SH-SY5Y (cell line): Measurements from ENCODE around the gene ATP6V1G3.

Experiments used
- GATA2 ChIP-seq: IDR thresholded peaks from 2 replicates; pipeline ENCODE4 v1.6.1; 2011; ENCODE audit warnings: mild to moderate bottlenecking, low read depth, low read length
- GATA3 ChIP-seq: IDR thresholded peaks from 2 replicates; pipeline ENCODE4 v1.6.1; 2011; ENCODE audit warnings: low read depth, mild to moderate bottlenecking, low read length, moderate library complexity

GRCh38 chr1:198543670-198544260, 3.3 kb upstream of the ATP6V1G3 start:
- TF ChIP-seq GATA2 (no peak), GATA3 (no peak)
